Endothelial cell of umbilical vein (primary cell): Measurements from ENCODE around the gene TICRR.

ENCODE experiments used
- EZH2 ChIP-seq: IDR thresholded peaks from 2 replicates; pipeline ENCODE4 v1.6.1; 2012; ENCODE audit warnings: borderline replicate concordance, low read depth, mild to moderate bottlenecking, moderate library complexity, low read length, inconsistent platforms; ENCODE audit not compliant: severe bottlenecking
- POLR2A ChIP-seq: IDR thresholded peaks from 2 replicates; pipeline ENCODE4 v1.6.1; 2012; ENCODE audit warnings: low read depth, mild to moderate bottlenecking, control low read depth, low read length
- POLR2AphosphoS5 ChIP-seq: IDR thresholded peaks from 2 replicates; pipeline ENCODE4 v1.6.1; 2012; ENCODE audit warnings: low read depth, mild to moderate bottlenecking, control low read depth, low read length, moderate library complexity; ENCODE audit not compliant: insufficient read depth
- TF ChIP-seq, protein P1 (sequence below), 2 donors: IDR thresholded peaks; 1 replicate in 1 of 2; 2 replicates in 1 of 2; pipeline ENCODE4 v1.5.1; 2011; ENCODE audit warnings: low read length in 2 of 2, mild to moderate bottlenecking in 2 of 2, moderate library complexity in 2 of 2, control low read depth in 1 of 2, inconsistent platforms in 1 of 2, low read depth in 1 of 2; ENCODE audit not compliant: insufficient read depth in 1 of 2; ENCODE audit errors: extremely low read depth in 1 of 2

DNA sequence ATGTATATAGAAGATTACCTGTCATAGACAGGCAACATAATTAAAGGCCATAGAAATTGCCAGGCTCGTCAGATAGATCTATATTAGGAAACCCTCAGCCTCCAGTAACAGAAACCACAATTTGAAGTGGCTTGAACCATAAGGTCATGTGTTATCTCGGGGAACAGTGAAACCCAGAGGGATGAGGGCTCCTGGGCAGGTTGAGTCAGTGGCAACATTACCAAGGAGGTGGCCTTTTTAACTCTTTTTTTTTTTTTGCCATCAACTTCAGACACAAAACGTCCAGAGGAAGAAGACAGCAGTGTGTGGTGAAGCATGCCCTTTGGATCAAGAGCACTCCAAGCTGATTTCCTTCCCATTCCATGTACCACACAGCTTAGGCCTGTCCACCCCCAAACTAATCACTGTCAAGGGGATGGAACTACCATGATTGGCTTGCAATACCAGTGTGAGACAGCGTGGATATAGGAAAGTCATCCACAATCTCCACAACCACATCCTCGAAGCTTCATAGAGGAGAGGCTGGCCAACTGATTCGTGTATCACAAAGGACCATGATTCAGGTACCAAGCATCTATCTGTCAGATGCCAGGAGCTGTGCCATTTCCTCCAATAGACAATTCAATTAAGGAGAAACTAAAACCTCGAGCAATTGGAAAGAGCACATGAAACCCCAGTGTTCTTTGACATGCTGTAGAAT lies 81.0 kb downstream of the TICRR start:
- TF ChIP-seq, protein P1, sequence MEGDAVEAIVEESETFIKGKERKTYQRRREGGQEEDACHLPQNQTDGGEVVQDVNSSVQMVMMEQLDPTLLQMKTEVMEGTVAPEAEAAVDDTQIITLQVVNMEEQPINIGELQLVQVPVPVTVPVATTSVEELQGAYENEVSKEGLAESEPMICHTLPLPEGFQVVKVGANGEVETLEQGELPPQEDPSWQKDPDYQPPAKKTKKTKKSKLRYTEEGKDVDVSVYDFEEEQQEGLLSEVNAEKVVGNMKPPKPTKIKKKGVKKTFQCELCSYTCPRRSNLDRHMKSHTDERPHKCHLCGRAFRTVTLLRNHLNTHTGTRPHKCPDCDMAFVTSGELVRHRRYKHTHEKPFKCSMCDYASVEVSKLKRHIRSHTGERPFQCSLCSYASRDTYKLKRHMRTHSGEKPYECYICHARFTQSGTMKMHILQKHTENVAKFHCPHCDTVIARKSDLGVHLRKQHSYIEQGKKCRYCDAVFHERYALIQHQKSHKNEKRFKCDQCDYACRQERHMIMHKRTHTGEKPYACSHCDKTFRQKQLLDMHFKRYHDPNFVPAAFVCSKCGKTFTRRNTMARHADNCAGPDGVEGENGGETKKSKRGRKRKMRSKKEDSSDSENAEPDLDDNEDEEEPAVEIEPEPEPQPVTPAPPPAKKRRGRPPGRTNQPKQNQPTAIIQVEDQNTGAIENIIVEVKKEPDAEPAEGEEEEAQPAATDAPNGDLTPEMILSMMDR (IDR thresholded peaks at IDR 0.05; ENCODE audit: extremely low read depth in 1 of 2, insufficient read depth in 1 of 2, low read depth in 1 of 2, low read length in 2 of 2) = no peak
- TF ChIP-seq POLR2A (no peak), POLR2AphosphoS5 (no peak), EZH2 (no peak)
